ENCODE measurements around the gene NKD1. TPM values are rescaled to one million over a fixed set of nuclear protein-coding genes. Genes with fewer than 3 reads are reported as not detected.

NKD1 gene
- total and polyA plus RNA-seq, 2 of the 8 experiments (the other 6 are each of a cell fraction or from before 2014, with no cell fraction given), result 0.70 to 4.5 TPM

GRCh38 chr16:50547340-50548124 lies 664 bp upstream of the NKD1 start (continued):
- no peak for TF ChIP-seq KDM5A (IDR thresholded peaks at IDR 0.05; ENCODE audit: low read length)
- TF ChIP-seq ZNF274 (IDR thresholded peaks at IDR 0.05; ENCODE audit: borderline replicate concordance, extremely low read depth, low read length), result no peak
- TF ChIP-seq HDAC6 (IDR thresholded peaks at IDR 0.05; ENCODE audit: low read depth, low read length), result no peak
- no peak for TF ChIP-seq TEAD4 (IDR thresholded peaks at IDR 0.05; ENCODE audit: low read depth, low read length)
- TF ChIP-seq RNF2 (IDR thresholded peaks at IDR 0.05; ENCODE audit: borderline replicate concordance, low read depth, low read length, missing control alignments, poor library complexity, severe bottlenecking), result no peak
- no peak for TF ChIP-seq GABPA (IDR thresholded peaks at IDR 0.05; ENCODE audit: borderline replicate concordance, insufficient read depth, low read length)
- TF ChIP-seq PHF8 (conservative IDR thresholded peaks at IDR 0.05; ENCODE audit: low read depth, low read length), result no peak
- no peak for TF ChIP-seq SIRT6 (IDR thresholded peaks at IDR 0.05; ENCODE audit: low read length)
- TF ChIP-seq BRCA1 (IDR thresholded peaks at IDR 0.05; ENCODE audit: low read depth, low read length), result no peak
- TF ChIP-seq MAX (IDR thresholded peaks at IDR 0.05), result no peak
- TF ChIP-seq TAF1 (IDR thresholded peaks at IDR 0.05; ENCODE audit: low read depth, low read length), result no peak
- no peak for TF ChIP-seq BACH1 (IDR thresholded peaks at IDR 0.05; ENCODE audit: low read length)
- peak; percentile 58; the same call in 1 of the 2 replicates for TF ChIP-seq RBBP5 (IDR thresholded peaks at IDR 0.05; ENCODE audit: borderline replicate concordance, low read depth, low read length)
- no peak for TF ChIP-seq CHD1 (IDR thresholded peaks at IDR 0.05; ENCODE audit: low read depth, low read length)
- peak; percentile 32 for TF ChIP-seq CTBP2 (IDR thresholded peaks at IDR 0.05; ENCODE audit: borderline replicate concordance, insufficient read depth, insufficient read length, low read length)
- TF ChIP-seq SP1 (IDR thresholded peaks at IDR 0.05; ENCODE audit: low read depth, low read length), result no peak
- no peak for TF ChIP-seq BCL11A (IDR thresholded peaks at IDR 0.05; ENCODE audit: low read depth in 2 of 2, low read length in 2 of 2)
- no peak for TF ChIP-seq JUND (IDR thresholded peaks at IDR 0.05; ENCODE audit: low read length)
- no peak for TF ChIP-seq YY1 (IDR thresholded peaks at IDR 0.05; ENCODE audit: low read depth, low read length)
- TF ChIP-seq NRF1 (IDR thresholded peaks at IDR 0.05; ENCODE audit: low read depth, low read length), result no peak
- TF ChIP-seq SRF (IDR thresholded peaks at IDR 0.05; ENCODE audit: low read depth, low read length), result no peak
- no peak for TF ChIP-seq SAP30 (IDR thresholded peaks at IDR 0.05; ENCODE audit: insufficient read depth, insufficient replicate concordance, low read length)

Measured in H1 (cell line).